Psoas muscle (tissue), 8 donors: Measurements from ENCODE around the gene RREB1. TPM values are rescaled to one million over a fixed set of nuclear protein-coding genes. Genes with fewer than 3 reads are reported as not detected.

Experiments used
- ATAC-seq, 4 donors: fragments of 200-7000 bp; cut with Tn5 transposase; one replicate each; pipeline ENCODE4 v1.9.1; 2020; ENCODE audit warnings: moderate library complexity in 3 of 4, mild to moderate bottlenecking in 2 of 4
- DNase-seq, 2 donors: peaks; one replicate each; pipeline ENCODE4 v3.0.0-alpha.2; 2020
- H3K27ac ChIP-seq: fragments of 200-600 bp; one replicate; pipeline ENCODE4 v1.8.0; 2022
- H3K27me3 ChIP-seq, 3 donors: fragments of 200-600 bp in 1 of 3; one replicate each; pipeline versions ENCODE4 v1.6.1 to v1.8.0; 2013 to 2022; ENCODE audit warnings: low read length in 2 of 3, mild to moderate bottlenecking in 2 of 3, moderate library complexity in 1 of 3; ENCODE audit not compliant: insufficient read depth in 3 of 3
- H3K36me3 ChIP-seq, 2 donors: fragments of 200-600 bp in 1 of 2; one replicate each; pipeline versions ENCODE4 v1.6.1 to v1.8.0; 2013 to 2022; ENCODE audit warnings: low read depth in 1 of 2, mild to moderate bottlenecking in 1 of 2, moderate library complexity in 1 of 2; ENCODE audit not compliant: insufficient read depth in 1 of 2
- H3K4me1 ChIP-seq: fragments of 200-600 bp; one replicate; pipeline ENCODE4 v1.8.0; 2022
- H3K4me3 ChIP-seq: fragments of 200-600 bp; one replicate; pipeline ENCODE4 v1.8.0; 2022; ENCODE audit warnings: mild to moderate bottlenecking
- H3K9me3 ChIP-seq: fragments of 200-600 bp; one replicate; pipeline ENCODE4 v1.8.0; 2022
- WGBS, 3 donors: extraction: QIAGEN DNeasy Blood & Tissue Kit; methylation state at CpG; one replicate each; pipeline versions ENCODE4 v1.1.6 to v1.1.7; 2013; 5-methylcytosine and 5-hydroxymethylcytosine counted together
- intact Hi-C, 2 donors: fragments of 100-400 bp; cut with DNase I; formaldehyde crosslinking; loops; one replicate each; pipeline versions ENCODE4 v1.11.0 to v1.14.2; 2022
- polyA plus RNA-seq, 3 donors: library from polyadenylated mRNA; stranded (reverse); fragments of 200-250 nt; gene quantifications; one replicate each; pipeline ENCODE4 v1.2.3, GENCODE V29; 2013
- total RNA-seq, 4 donors: library from RNA; stranded (reverse); fragmentation: NEBNext Ultra II Directional in 2 of 4; extraction: Animal tissue kit (Norgen Biotek cat#: 25700) in 2 of 4; gene quantifications; one replicate each; pipeline versions ENCODE4 v1.2.1 to v1.2.4, GENCODE V29; 2021 to 2023
- TF ChIP-seq, protein P1 (sequence below): fragments of 200-600 bp; IDR thresholded peaks from one replicate; pipeline ENCODE4 v1.8.0; 2022; ENCODE audit warnings: antibody characterized with exemption
- donor health status: healthy with polysubstance abuse.
- donor health status: DM: no; HTN: no; CAD: no; lungs with moderate emphysema.
- donor health status: Bipolar disorder and iron deficiency.
- donor health status: healthy.
- donor health status: DM: yes; HTN: yes; CAD: no.
- donor health status: DM: no; HTN: no; CAD: no.
- donor health status: DM: no; HTN: no; CAD: no.
- donor health status: DM: yes; HTN: yes; CAD: no.

The RREB1 gene
- total and polyA plus RNA-seq, 7 donors: 4.6 to 49.4 (median 32.7) TPM

DNA sequence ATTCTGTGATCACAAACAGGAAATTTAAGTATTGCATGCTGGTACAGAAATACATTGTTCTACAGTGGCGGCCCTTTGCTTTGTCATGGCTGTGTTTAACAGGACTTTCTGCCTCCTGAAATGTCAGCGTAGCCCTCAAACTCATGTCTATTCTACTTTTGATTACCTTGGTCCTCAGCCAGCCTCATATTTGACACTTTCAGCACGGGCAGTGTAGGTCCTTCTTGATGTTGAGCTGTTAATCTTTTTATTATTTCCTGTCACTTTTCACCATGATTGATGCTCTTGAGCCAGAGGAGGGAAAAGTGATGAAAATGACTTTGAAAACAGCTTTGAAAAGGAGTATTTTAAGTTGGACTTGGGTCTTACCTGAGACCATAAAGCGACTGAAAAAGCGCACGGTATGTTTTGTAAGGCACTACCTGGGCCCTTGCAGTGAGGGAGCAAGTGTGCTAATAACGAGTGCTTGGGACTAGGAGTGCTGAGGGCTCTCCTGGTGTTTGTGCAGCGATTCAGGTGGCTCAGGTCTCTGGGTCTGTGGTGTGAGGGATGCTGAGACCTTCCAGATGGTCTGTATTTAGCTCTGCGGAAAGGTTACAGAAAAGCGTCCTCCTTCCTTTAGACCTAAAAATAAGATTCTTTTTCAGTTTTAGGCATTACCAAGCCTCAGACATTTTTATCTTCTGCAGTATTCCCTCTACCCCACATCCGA is 45.2 kb upstream of the RREB1 start:
- TF ChIP-seq, protein P1, sequence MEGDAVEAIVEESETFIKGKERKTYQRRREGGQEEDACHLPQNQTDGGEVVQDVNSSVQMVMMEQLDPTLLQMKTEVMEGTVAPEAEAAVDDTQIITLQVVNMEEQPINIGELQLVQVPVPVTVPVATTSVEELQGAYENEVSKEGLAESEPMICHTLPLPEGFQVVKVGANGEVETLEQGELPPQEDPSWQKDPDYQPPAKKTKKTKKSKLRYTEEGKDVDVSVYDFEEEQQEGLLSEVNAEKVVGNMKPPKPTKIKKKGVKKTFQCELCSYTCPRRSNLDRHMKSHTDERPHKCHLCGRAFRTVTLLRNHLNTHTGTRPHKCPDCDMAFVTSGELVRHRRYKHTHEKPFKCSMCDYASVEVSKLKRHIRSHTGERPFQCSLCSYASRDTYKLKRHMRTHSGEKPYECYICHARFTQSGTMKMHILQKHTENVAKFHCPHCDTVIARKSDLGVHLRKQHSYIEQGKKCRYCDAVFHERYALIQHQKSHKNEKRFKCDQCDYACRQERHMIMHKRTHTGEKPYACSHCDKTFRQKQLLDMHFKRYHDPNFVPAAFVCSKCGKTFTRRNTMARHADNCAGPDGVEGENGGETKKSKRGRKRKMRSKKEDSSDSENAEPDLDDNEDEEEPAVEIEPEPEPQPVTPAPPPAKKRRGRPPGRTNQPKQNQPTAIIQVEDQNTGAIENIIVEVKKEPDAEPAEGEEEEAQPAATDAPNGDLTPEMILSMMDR: no peak
- H3K36me3 ChIP-seq: no peaks in the 10 kb centered on the region
- intact Hi-C loops: no loop called here
- peaks cover 17% of the 10 kb centered on the region for H3K4me1 ChIP-seq
- WGBS, 3 donors: 73 to 80% (median 78%) methylated on average over 11 of the region's 11 CpGs
- H3K27ac ChIP-seq: no peak overlapping the region
- no peaks in the 10 kb centered on the region for H3K27me3 ChIP-seq
- no peak for DNase-seq
- no peak for ATAC-seq
- no peak overlapping the region for H3K4me3 ChIP-seq
- H3K9me3 ChIP-seq: no peaks in the 10 kb centered on the region

GRCh38 chr6:7067305-7067704 is 40.5 kb upstream of the RREB1 start:
- no peak overlapping the region for H3K4me3 ChIP-seq
- intact Hi-C loops: no loop called here
- no peaks in the 10 kb centered on the region for H3K4me1 ChIP-seq
- ATAC-seq: no peak
- TF ChIP-seq, protein P1: no peak
- H3K27ac ChIP-seq: no peak overlapping the region
- no peak for DNase-seq
- no peaks in the 10 kb centered on the region for H3K27me3 ChIP-seq
- H3K36me3 ChIP-seq: no peaks in the 10 kb centered on the region
- H3K9me3 ChIP-seq: no peaks in the 10 kb centered on the region
- WGBS, 3 donors: 64 to 83% (median 65%) methylated on average over 3 of the region's 3 CpGs

DNA sequence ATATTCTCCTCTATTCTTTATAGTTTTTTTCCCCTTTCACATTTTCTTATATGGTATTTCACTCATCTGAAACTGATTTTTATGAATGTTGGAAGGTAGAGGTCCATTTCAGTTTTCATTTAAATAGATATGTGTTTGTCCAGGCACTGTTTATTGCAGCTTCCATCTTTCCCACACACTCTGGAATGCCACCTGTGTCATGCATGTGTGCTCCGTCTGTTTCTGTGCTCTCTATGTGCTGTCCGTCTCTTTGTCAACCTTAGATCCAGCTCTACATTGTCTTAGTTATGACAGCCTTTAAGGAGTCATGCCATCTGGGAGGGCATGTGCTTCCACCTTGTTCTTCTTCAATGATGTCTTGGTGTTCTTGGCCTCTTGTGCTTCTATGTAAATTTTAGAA is 36.4 kb upstream of the RREB1 start:
- Histone ChIP-seq H3K4me3 (no peak overlapping the region), H3K27me3 (no peaks in the 10 kb centered on the region), H3K9me3 (no peaks in the 10 kb centered on the region), H3K27ac (no peak overlapping the region), H3K36me3 (no peaks in the 10 kb centered on the region), H3K4me1 (peaks cover 7% of the 10 kb centered on the region)
- TF ChIP-seq, protein P1: no peak
- DNase-seq (no peak), ATAC-seq (no peak)
- intact Hi-C loops: no loop called here
- 76 to 89% (median 80%) methylated on average over 2 of the region's 2 CpGs for WGBS, 3 donors

DNA sequence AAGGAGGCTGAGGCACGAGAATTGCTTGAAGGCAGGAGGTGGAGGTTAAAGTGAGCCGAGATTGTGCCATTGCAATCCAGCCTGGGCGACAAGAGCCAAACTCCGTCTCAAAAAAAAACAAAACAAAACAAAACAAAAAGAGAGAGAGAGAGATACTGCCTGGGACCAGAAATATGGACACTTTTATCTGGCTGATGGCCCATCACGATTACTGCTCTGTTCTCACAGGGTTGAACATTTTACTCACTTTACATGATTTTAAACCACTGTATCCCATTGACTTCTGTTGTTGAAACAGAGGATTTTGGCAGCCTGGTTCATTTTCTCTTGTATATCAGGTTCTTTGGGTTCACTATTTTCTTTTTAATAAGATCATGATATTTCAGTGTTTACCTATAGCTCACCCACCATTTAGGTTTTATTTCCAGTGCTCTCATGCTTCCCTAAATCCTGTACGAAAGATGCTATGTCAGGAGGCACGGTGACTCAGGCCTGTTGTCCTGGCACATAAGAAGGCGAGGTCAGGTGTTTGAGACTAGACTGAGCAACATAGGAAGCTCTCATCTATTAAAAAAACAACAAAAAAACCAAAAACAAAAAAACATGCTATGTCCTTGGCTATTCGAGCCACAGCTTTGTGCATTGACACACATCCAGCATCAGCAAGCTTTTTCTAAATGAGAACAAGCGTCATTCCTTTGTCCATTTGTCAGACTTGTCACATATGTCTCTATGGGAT is 34.5 kb upstream of the RREB1 start:
- TF ChIP-seq, protein P1: no peak
- no peaks in the 10 kb centered on the region for H3K9me3 ChIP-seq
- 79 to 85% (median 80%) methylated on average over 10 of the region's 10 CpGs for WGBS, 3 donors
- ATAC-seq (peak in 2 of 4 donors; percentile 74 to 76), DNase-seq (no peak)
- H3K27me3 ChIP-seq: no peaks in the 10 kb centered on the region
- no peaks in the 10 kb centered on the region for H3K36me3 ChIP-seq
- no peak overlapping the region for H3K27ac ChIP-seq
- intact Hi-C loops: no loop called here
- H3K4me1 ChIP-seq: peaks cover 7% of the 10 kb centered on the region
- H3K4me3 ChIP-seq: no peak overlapping the region
